ENCODE measurements around the gene ADCK2.
"Not testable (repeated sequence)": the region's sequence is repeated elsewhere in the genome, so short reads cannot be mapped to it uniquely, and the experiment has no call there.

Gene ADCK2

GRCh38 chr7:140672382-140673062, at the start of gene ADCK2:
ADCK2 (plus strand) TSS chr7:140672945; CDS start chr7:140673331, 386 bp downstream.
- Histone ChIP-seq H3K36me3 (ENCODE audit: insufficient read depth, low read length) (no peaks in the 10 kb centered on the region), H3K4me1 (ENCODE audit: insufficient read depth, low read length) (peaks cover 5% of the 10 kb centered on the region; the same call in 1 of the 2 replicates), H3K9me3 (ENCODE audit: control insufficient read depth, insufficient read depth, low read length) (no peaks in the 10 kb centered on the region), H3K9ac (ENCODE audit: low read depth, low read length) (peak within 1 kb of the TSS; percentile 63)

DNA sequence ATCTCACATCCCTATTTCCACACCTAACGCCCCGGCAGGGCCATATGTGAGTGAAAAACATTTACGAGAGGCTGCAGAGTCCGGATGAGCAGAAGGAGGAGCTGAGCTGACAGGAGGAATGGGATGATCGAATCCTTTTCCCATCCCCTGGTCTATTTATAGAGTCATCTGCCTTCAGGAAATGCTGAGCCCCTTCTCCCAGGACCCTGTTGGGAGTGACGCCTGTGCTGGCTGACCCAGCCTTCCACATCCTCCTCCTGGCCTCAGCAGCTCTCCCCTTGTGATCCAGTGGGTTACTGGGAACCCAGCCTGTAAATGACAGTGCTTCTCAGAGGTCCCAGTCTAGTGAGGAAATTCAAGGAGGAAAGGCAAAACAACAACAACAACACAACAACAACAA, 48.8 kb upstream of the ADCK2 start:
- Histone ChIP-seq H3K9ac (ENCODE audit: low read depth, low read length) (no peak overlapping the region), H3K9me3 (ENCODE audit: control insufficient read depth, insufficient read depth, low read length) (no peaks in the 10 kb centered on the region), H3K4me1 (ENCODE audit: insufficient read depth, low read length) (peaks cover 43% of the 10 kb centered on the region), H3K36me3 (ENCODE audit: insufficient read depth, low read length) (peaks cover 4% of the 10 kb centered on the region)

GRCh38 chr7:140624392-140625191, 48.2 kb upstream of the ADCK2 start:
- H3K9me3 ChIP-seq (ENCODE audit: control insufficient read depth, insufficient read depth, low read length): no peaks in the 10 kb centered on the region
- peaks cover 4% of the 10 kb centered on the region for H3K36me3 ChIP-seq (ENCODE audit: insufficient read depth, low read length)
- peaks cover 48% of the 10 kb centered on the region for H3K4me1 ChIP-seq (ENCODE audit: insufficient read depth, low read length)
- H3K9ac ChIP-seq (ENCODE audit: low read depth, low read length): no peak overlapping the region

GRCh38 chr7:140625192-140625558, 47.6 kb upstream of the ADCK2 start:
- H3K9ac ChIP-seq (ENCODE audit: low read depth, low read length); H3K9me3 ChIP-seq (ENCODE audit: control insufficient read depth, insufficient read depth, low read length); H3K36me3 ChIP-seq (ENCODE audit: insufficient read depth, low read length): not testable (repeated sequence)
- peaks cover 48% of the 10 kb centered on the region for H3K4me1 ChIP-seq (ENCODE audit: insufficient read depth, low read length)

DNA sequence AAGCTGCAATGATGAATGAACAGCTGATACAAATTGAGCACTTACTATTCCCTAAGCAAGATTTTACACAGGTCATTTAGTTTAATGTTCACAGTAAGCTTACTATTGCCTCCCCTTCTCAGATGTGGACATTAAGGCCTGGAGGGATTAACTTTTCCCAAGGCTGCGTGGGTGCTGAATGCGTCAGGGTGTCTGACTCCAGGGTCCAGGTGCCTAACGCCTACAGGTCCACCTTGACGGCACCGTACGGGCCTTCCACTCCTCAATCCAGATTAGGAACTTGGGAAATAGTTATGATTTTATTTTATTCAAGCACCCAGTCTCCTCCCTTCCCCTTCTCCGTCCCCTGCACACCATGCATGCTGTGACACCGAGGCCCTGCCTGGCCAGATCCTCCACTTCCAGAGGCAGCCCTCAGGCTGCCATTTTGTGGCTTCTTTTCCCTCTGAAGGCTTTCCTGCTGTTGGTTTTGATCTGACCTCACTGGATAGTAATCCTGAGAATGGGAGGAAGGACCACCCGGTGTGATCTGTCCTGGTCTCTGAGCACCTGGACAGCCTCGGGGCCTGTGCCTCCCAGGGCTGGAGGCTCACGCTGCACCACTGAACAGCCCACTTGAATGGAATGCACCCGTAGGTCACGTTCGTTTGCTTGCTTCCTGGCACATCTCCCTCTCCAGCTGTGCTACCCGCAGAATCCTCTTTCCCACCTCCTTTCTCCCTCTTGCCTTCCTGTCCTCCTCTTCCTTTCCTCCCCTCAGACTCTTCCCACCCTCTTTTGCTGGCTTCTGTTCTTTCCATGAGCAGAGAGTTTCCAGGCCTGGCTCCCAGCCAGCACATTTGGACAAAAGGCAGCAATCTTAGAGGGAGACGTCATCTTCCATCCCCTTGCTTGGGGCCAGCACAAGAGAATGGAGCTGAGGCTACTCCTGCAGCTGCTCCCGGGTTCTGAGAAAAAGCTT, 46.6 kb upstream of the ADCK2 start:
- no peak overlapping the region; the same call in 1 of the 2 replicates for H3K9ac ChIP-seq (ENCODE audit: low read depth, low read length)
- H3K36me3 ChIP-seq (ENCODE audit: insufficient read depth, low read length): peaks cover 5% of the 10 kb centered on the region
- H3K4me1 ChIP-seq (ENCODE audit: insufficient read depth, low read length): peaks cover 53% of the 10 kb centered on the region
- no peaks in the 10 kb centered on the region for H3K9me3 ChIP-seq (ENCODE audit: control insufficient read depth, insufficient read depth, low read length)

DNA sequence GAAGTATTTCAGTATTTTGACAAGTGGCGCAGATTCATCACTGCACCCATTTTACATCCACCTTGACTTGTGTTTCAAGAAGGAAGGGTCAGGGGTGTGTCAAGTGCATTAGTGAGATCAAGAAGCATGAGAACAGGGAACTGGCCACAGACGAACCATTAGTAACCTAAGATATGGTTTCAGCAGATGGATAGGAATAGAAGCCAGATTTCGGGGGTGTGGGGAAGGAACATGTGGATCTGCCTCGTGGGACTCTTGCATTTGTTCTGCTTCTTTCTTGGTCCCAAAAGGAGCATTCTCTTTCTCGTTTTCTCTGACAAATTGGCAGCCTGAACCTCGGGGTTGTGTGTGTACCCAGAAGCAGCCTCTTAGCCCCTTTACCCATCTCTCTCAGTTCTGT, 41.7 kb upstream of the ADCK2 start:
- Histone ChIP-seq H3K36me3 (ENCODE audit: insufficient read depth, low read length) (peaks cover 3% of the 10 kb centered on the region; the same call in 1 of the 2 replicates), H3K9me3 (ENCODE audit: control insufficient read depth, insufficient read depth, low read length) (no peaks in the 10 kb centered on the region), H3K9ac (ENCODE audit: low read depth, low read length) (no peak overlapping the region), H3K4me1 (ENCODE audit: insufficient read depth, low read length) (peaks cover 49% of the 10 kb centered on the region)

DNA sequence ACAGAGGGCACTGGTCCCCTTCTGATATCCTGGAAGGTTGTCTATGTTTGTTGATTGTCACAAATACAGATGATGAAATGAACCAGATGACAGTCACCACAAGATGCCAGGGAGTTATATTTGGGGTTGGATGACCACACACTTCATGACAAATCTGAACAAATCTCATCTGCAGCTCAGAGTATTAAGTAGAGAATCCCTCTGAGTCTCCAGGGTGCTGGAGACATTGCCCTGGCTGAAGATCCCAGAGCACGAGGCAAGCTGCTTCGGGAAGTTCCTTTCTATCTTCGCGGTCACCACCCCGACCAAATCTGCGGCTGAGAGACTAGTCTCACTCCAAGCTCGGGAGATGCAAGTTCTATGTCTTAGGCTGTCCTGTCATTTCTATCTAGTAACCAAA, 41.1 kb upstream of the ADCK2 start:
- Histone ChIP-seq H3K36me3 (ENCODE audit: insufficient read depth, low read length) (peaks cover 3% of the 10 kb centered on the region; the same call in 1 of the 2 replicates), H3K9ac (ENCODE audit: low read depth, low read length) (no peak overlapping the region), H3K9me3 (ENCODE audit: control insufficient read depth, insufficient read depth, low read length) (no peaks in the 10 kb centered on the region), H3K4me1 (ENCODE audit: insufficient read depth, low read length) (peaks cover 49% of the 10 kb centered on the region)

DNA sequence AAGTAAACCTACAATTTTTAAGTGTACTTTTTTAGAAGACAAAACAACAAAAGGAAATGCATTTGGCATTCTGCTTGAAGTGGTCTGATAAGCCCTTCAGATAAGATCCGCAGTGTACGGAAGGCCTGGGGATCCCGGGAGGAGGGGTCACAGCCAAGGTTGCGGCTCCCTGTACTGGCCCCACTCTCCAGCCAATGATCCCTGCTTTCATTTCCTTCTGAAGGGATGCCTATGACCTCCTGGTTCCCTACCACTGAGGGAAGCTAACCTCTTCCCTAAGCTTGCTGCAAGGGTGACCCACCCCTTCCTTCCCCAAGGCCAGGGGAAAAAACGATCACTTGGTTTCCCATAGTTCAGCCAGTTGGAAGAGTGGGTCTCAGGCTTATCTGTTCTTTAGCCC, 37.4 kb upstream of the ADCK2 start:
- Histone ChIP-seq H3K36me3 (ENCODE audit: insufficient read depth, low read length) (peaks cover 3% of the 10 kb centered on the region; the same call in 1 of the 2 replicates), H3K4me1 (ENCODE audit: insufficient read depth, low read length) (peaks cover 48% of the 10 kb centered on the region), H3K9ac (ENCODE audit: low read depth, low read length) (peak overlapping the region; percentile 16; the same call in 1 of the 2 replicates), H3K9me3 (ENCODE audit: control insufficient read depth, insufficient read depth, low read length) (no peaks in the 10 kb centered on the region)

- H3K9ac ChIP-seq (ENCODE audit: low read depth, low read length): peak overlapping the region; percentile 16; the same call in 1 of the 2 replicates
- peaks cover 3% of the 10 kb centered on the region; the same call in 1 of the 2 replicates for H3K36me3 ChIP-seq (ENCODE audit: insufficient read depth, low read length)
- no peaks in the 10 kb centered on the region for H3K9me3 ChIP-seq (ENCODE audit: control insufficient read depth, insufficient read depth, low read length)
- peaks cover 47% of the 10 kb centered on the region for H3K4me1 ChIP-seq (ENCODE audit: insufficient read depth, low read length)
Observed at GRCh38 chr7:140635816-140636215, 36.9 kb upstream of the ADCK2 start.

GRCh38 chr7:140637400-140637799, 35.3 kb upstream of the ADCK2 start:
- Histone ChIP-seq H3K4me1 (ENCODE audit: insufficient read depth, low read length) (peaks cover 38% of the 10 kb centered on the region), H3K9ac (ENCODE audit: low read depth, low read length) (no peak overlapping the region), H3K9me3 (ENCODE audit: control insufficient read depth, insufficient read depth, low read length) (no peaks in the 10 kb centered on the region), H3K36me3 (ENCODE audit: insufficient read depth, low read length) (no peaks in the 10 kb centered on the region; the same call in 1 of the 2 replicates)

GRCh38 chr7:140638173-140638791, 34.5 kb upstream of the ADCK2 start:
- Histone ChIP-seq H3K36me3 (ENCODE audit: insufficient read depth, low read length) (no peaks in the 10 kb centered on the region; the same call in 1 of the 2 replicates), H3K4me1 (ENCODE audit: insufficient read depth, low read length) (peaks cover 38% of the 10 kb centered on the region), H3K9ac (ENCODE audit: low read depth, low read length) (0 out of 2 replicates have a peak overlapping the region, but pooled peaks have one; percentile 19), H3K9me3 (ENCODE audit: control insufficient read depth, insufficient read depth, low read length) (no peaks in the 10 kb centered on the region)

DNA sequence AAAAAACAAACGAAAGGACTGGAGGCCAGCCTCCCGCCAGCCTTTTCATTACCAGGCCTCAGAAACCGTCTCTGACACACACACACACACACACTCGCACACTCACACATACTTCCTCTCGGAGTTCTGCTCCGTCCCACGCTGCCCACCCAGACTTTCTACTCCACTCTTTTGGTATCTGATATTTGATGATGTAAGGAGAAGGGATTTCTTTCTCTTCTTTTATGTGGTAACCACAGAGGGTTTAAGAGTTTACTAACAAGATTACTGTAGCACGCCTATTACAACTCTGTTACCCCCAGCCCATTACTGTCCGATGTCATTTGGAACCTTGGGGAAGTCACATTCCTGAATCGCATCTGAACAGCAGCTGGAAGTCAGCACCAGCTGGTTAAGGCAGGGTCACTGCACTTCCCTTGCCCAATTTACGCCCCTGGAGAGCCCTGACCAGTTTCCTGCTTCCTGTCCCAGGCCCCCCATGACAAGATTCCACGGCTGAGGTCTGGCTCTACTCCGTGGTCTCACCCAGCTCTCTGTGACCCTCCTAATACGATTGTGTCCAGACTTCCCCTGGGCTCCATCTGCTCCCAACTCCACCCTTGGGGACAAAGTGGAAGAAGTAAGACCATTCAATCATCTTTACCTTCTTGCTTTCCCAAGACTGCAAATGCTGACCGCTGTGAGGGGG, 33.2 kb upstream of the ADCK2 start:
- Histone ChIP-seq H3K9me3 (ENCODE audit: control insufficient read depth, insufficient read depth, low read length) (no peaks in the 10 kb centered on the region), H3K9ac (ENCODE audit: low read depth, low read length) (peak overlapping the region; percentile 68), H3K36me3 (ENCODE audit: insufficient read depth, low read length) (no peaks in the 10 kb centered on the region; the same call in 1 of the 2 replicates), H3K4me1 (ENCODE audit: insufficient read depth, low read length) (peaks cover 38% of the 10 kb centered on the region)

GRCh38 chr7:140640060-140640637, 32.6 kb upstream of the ADCK2 start:
- Histone ChIP-seq H3K4me1 (ENCODE audit: insufficient read depth, low read length) (peaks cover 38% of the 10 kb centered on the region), H3K36me3 (ENCODE audit: insufficient read depth, low read length) (no peaks in the 10 kb centered on the region; the same call in 1 of the 2 replicates), H3K9me3 (ENCODE audit: control insufficient read depth, insufficient read depth, low read length) (no peaks in the 10 kb centered on the region), H3K9ac (ENCODE audit: low read depth, low read length) (peak overlapping the region; percentile 68)

All from ES-I3 (cell line).